MM.1S (cell line): ENCODE measurements around the gene MYRFL.

Experiments
- DNase-seq: peaks from one replicate; pipeline ENCODE4 v3.0.0-alpha.2; 2015
- H2AFZ ChIP-seq: fragments of 300-600 bp; sonication (generic); 2 replicates; pipeline ENCODE4 v1.6.0; 2016; ENCODE audit warnings: antibody characterized with exemption, low read length
- H3F3A ChIP-seq: fragments of 300-600 bp; sonication (generic); 2 replicates; pipeline ENCODE4 v1.6.1; 2016; ENCODE audit warnings: mild to moderate bottlenecking, antibody characterized with exemption, low read length, moderate library complexity, mixed read lengths; ENCODE audit not compliant: insufficient read depth
- H3K27ac ChIP-seq: fragments of 300-600 bp; sonication (generic); 2 replicates; pipeline ENCODE4 v1.5.1; 2016; ENCODE audit warnings: mild to moderate bottlenecking, low read length
- H3K27me3 ChIP-seq: fragments of 300-600 bp; sonication (generic); replicated peaks from 2 replicates; pipeline ENCODE4 v1.6.0; 2016; ENCODE audit warnings: low read length; ENCODE audit not compliant: insufficient read depth
- H3K36me3 ChIP-seq: fragments of 300-600 bp; sonication (generic); replicated peaks from 2 replicates; pipeline ENCODE4 v1.6.1; 2016; ENCODE audit warnings: mild to moderate bottlenecking, low read length, mixed read lengths; ENCODE audit not compliant: insufficient read depth
- H3K4me1 ChIP-seq: fragments of 300-600 bp; sonication (generic); 2 replicates; pipeline ENCODE4 v1.6.1; 2016; ENCODE audit warnings: low read length, mixed read lengths
- H3K4me2 ChIP-seq: fragments of 300-600 bp; sonication (generic); 2 replicates; pipeline ENCODE4 v1.6.0; 2016; ENCODE audit warnings: low read depth, low read length
- H3K4me3 ChIP-seq: fragments of 300-600 bp; sonication (generic); 2 replicates; pipeline ENCODE4 v1.5.1; 2016; ENCODE audit warnings: low read length, mixed read lengths
- H3K79me2 ChIP-seq: fragments of 300-600 bp; sonication (generic); 2 replicates; pipeline ENCODE4 v1.6.1; 2016; ENCODE audit warnings: mixed run types, low read length, mixed read lengths
- H3K9ac ChIP-seq: fragments of 300-600 bp; sonication (generic); 2 replicates; pipeline ENCODE4 v1.6.1; 2016; ENCODE audit warnings: low read length, mixed read lengths
- H3K9me2 ChIP-seq: fragments of 300-600 bp; sonication (generic); replicated peaks from 2 replicates; pipeline ENCODE4 v1.6.1; 2016; ENCODE audit warnings: mild to moderate bottlenecking, low read length, mixed read lengths; ENCODE audit not compliant: insufficient read depth
- H3K9me3 ChIP-seq: fragments of 300-600 bp; sonication (generic); replicated peaks from 2 replicates; pipeline ENCODE4 v1.6.1; 2016; ENCODE audit warnings: mild to moderate bottlenecking, low read length, mixed read lengths; ENCODE audit not compliant: insufficient read depth
- H4K20me1 ChIP-seq: fragments of 300-600 bp; sonication (generic); 2 replicates; pipeline ENCODE4 v1.6.1; 2016; ENCODE audit warnings: mild to moderate bottlenecking, low read length, moderate library complexity, mixed read lengths; ENCODE audit not compliant: insufficient read depth
- CTCF ChIP-seq: fragments of 300-600 bp; sonication (generic); IDR thresholded peaks from 2 replicates; pipeline ENCODE4 v1.5.1; 2016; ENCODE audit warnings: antibody characterized with exemption, low read length, mixed read lengths
- EZH2 ChIP-seq: fragments of 300-600 bp; sonication (generic); optimal IDR thresholded peaks from 2 replicates; pipeline ENCODE3; 2017; ENCODE audit warnings: low read depth, mild to moderate bottlenecking, antibody characterized with exemption, low read length, mixed read lengths
- EZH2phosphoT487 ChIP-seq: fragments of 300-600 bp; sonication (generic); IDR thresholded peaks from 2 replicates; pipeline ENCODE4 v1.6.1; 2018; ENCODE audit warnings: antibody characterized with exemption, low read length

MYRFL gene

GRCh38 chr12:69824966-69825560 lies at the start of gene MYRFL:
TSS of gene MYRFL (plus strand) at chr12:69825227. CDS start at chr12:69825518, 291 bp downstream.
- H2AFZ ChIP-seq = no peak within 1 kb of the TSS
- H3K4me1 ChIP-seq = no peaks in the 10 kb centered on the region
- no peaks in the 10 kb centered on the region for H4K20me1 ChIP-seq
- H3K27me3 ChIP-seq = no peaks in the 10 kb centered on the region
- H3K9ac ChIP-seq = no peak within 1 kb of the TSS
- H3K27ac ChIP-seq = no peak within 1 kb of the TSS
- H3F3A ChIP-seq = no peaks in the 10 kb centered on the region
- H3K4me3 ChIP-seq = no peak within 1 kb of the TSS
- no peaks in the 10 kb centered on the region for H3K36me3 ChIP-seq
- no peak for DNase-seq
- no peaks in the 10 kb centered on the region for H3K9me3 ChIP-seq
- no peaks in the 10 kb centered on the region for H3K79me2 ChIP-seq
- H3K9me2 ChIP-seq = no peaks in the 10 kb centered on the region
- no peak for TF ChIP-seq CTCF
- TF ChIP-seq EZH2phosphoT487 = no peak
- TF ChIP-seq EZH2 = no peak
- H3K4me2 ChIP-seq = no peak within 1 kb of the TSS

- no peak overlapping the region for H3K27ac ChIP-seq
- no peaks in the 10 kb centered on the region for H3K36me3 ChIP-seq
- no peak for DNase-seq
- no peaks in the 10 kb centered on the region for H3K9me3 ChIP-seq
- H3K4me3 ChIP-seq = no peak overlapping the region
- H3F3A ChIP-seq = no peaks in the 10 kb centered on the region
- H2AFZ ChIP-seq = no peak overlapping the region
- no peaks in the 10 kb centered on the region for H4K20me1 ChIP-seq
- peaks cover 20% of the 10 kb centered on the region for H3K79me2 ChIP-seq
- no peaks in the 10 kb centered on the region for H3K27me3 ChIP-seq
- TF ChIP-seq CTCF = peak; percentile 12; the same call in 1 of the 2 replicates
- no peak for TF ChIP-seq EZH2
- TF ChIP-seq EZH2phosphoT487 = no peak
- no peak overlapping the region for H3K4me2 ChIP-seq
- no peaks in the 10 kb centered on the region for H3K9me2 ChIP-seq
- no peaks in the 10 kb centered on the region for H3K4me1 ChIP-seq
- no peak overlapping the region for H3K9ac ChIP-seq
Observed at GRCh38 chr12:69779928-69780327, 45.1 kb upstream of the MYRFL start.

GRCh38 chr12:69783365-69783764 lies 41.7 kb upstream of the MYRFL start:
- no peak overlapping the region for H3K4me2 ChIP-seq
- H3K9me2 ChIP-seq = no peaks in the 10 kb centered on the region
- H3K9ac ChIP-seq = no peak overlapping the region
- H3K9me3 ChIP-seq = no peaks in the 10 kb centered on the region
- H3K36me3 ChIP-seq = peaks cover 2% of the 10 kb centered on the region; the same call in 1 of the 2 replicates
- H3F3A ChIP-seq = no peaks in the 10 kb centered on the region
- no peak overlapping the region for H3K4me3 ChIP-seq
- H3K79me2 ChIP-seq = peaks cover 20% of the 10 kb centered on the region
- no peak overlapping the region for H2AFZ ChIP-seq
- H3K27me3 ChIP-seq = no peaks in the 10 kb centered on the region
- no peaks in the 10 kb centered on the region for H3K4me1 ChIP-seq
- DNase-seq = no peak
- TF ChIP-seq CTCF = no peak
- TF ChIP-seq EZH2 = no peak
- no peak for TF ChIP-seq EZH2phosphoT487
- H4K20me1 ChIP-seq = no peaks in the 10 kb centered on the region
- H3K27ac ChIP-seq = no peak overlapping the region
